ENCODE data around the gene HBEGF.

The HBEGF gene

GRCh38 chr5:140346348-140347221, at the start of gene HBEGF:
Gene HBEGF (minus strand): TSS chr5:140346603. CDS start chr5:140346328, 275 bp downstream.
- Histone ChIP-seq H3K27me3 (ENCODE audit: insufficient read depth, low read length) (no peaks in the 10 kb centered on the region), H3K9ac (ENCODE audit: low read length) (peak within 1 kb of the TSS; percentile 84), H3F3A (ENCODE audit: insufficient read depth, low read length) (no peaks in the 10 kb centered on the region), H3K27ac (ENCODE audit: low read depth, low read length, poor library complexity, severe bottlenecking) (peak within 1 kb of the TSS; percentile 78), H2AFZ (ENCODE audit: low read length) (no peak within 1 kb of the TSS), H3K9me2 (ENCODE audit: low read depth, low read length) (no peaks in the 10 kb centered on the region), H3K79me2 (ENCODE audit: insufficient read depth, low read length) (peaks cover 16% of the 10 kb centered on the region; the same call in 1 of the 2 replicates), H4K20me1 (ENCODE audit: insufficient read depth, low read length) (no peaks in the 10 kb centered on the region), H3K9me3 (ENCODE audit: low read length) (no peaks in the 10 kb centered on the region), H3K4me1 (ENCODE audit: insufficient read depth, low read length, severe bottlenecking) (peaks cover 71% of the 10 kb centered on the region), H3K36me3 (ENCODE audit: insufficient read depth, low read length) (peaks cover 23% of the 10 kb centered on the region; the same call in 1 of the 2 replicates), H3K4me2 (ENCODE audit: low read length) (peak within 1 kb of the TSS; percentile 84), H3K4me3 (ENCODE audit: low read depth, low read length, poor library complexity, severe bottlenecking) (peak within 1 kb of the TSS; percentile 78)
- peak; percentile 51 for TF ChIP-seq CTCF (IDR thresholded peaks at IDR 0.05; ENCODE audit: low read length)
- no peak for TF ChIP-seq EZH2 (IDR thresholded peaks at IDR 0.05; ENCODE audit: borderline replicate concordance, low read length)

GRCh38 chr5:140393738-140394137, 47.3 kb upstream of the HBEGF start:
- TF ChIP-seq EZH2 (IDR thresholded peaks at IDR 0.05; ENCODE audit: borderline replicate concordance, low read length) (no peak), CTCF (IDR thresholded peaks at IDR 0.05; ENCODE audit: low read length) (no peak)

GRCh38 chr5:140391732-140392131, 45.3 kb upstream of the HBEGF start:
- Histone ChIP-seq H3K27me3 (ENCODE audit: insufficient read depth, low read length) (no peaks in the 10 kb centered on the region), H3K9ac (ENCODE audit: low read length) (no peak overlapping the region), H3K4me1 (ENCODE audit: insufficient read depth, low read length, severe bottlenecking) (no peaks in the 10 kb centered on the region), H2AFZ (ENCODE audit: low read length) (no peak overlapping the region), H3F3A (ENCODE audit: insufficient read depth, low read length) (no peaks in the 10 kb centered on the region), H3K79me2 (ENCODE audit: insufficient read depth, low read length) (no peaks in the 10 kb centered on the region), H3K9me2 (ENCODE audit: low read depth, low read length) (no peaks in the 10 kb centered on the region), H3K4me3 (ENCODE audit: low read depth, low read length, poor library complexity, severe bottlenecking) (no peak overlapping the region), H3K36me3 (ENCODE audit: insufficient read depth, low read length) (no peaks in the 10 kb centered on the region), H4K20me1 (ENCODE audit: insufficient read depth, low read length) (no peaks in the 10 kb centered on the region), H3K4me2 (ENCODE audit: low read length) (no peak overlapping the region), H3K9me3 (ENCODE audit: low read length) (no peaks in the 10 kb centered on the region), H3K27ac (ENCODE audit: low read depth, low read length, poor library complexity, severe bottlenecking) (no peak overlapping the region)
- TF ChIP-seq CTCF (IDR thresholded peaks at IDR 0.05; ENCODE audit: low read length) (no peak), EZH2 (IDR thresholded peaks at IDR 0.05; ENCODE audit: borderline replicate concordance, low read length) (no peak)

More at GRCh38 chr5:140393738-140394137, 47.3 kb upstream of the HBEGF start:
- H3K36me3 ChIP-seq (ENCODE audit: insufficient read depth, low read length) = no peaks in the 10 kb centered on the region
- H3K9ac ChIP-seq (ENCODE audit: low read length) = no peak overlapping the region
- H3K9me3 ChIP-seq (ENCODE audit: low read length) = no peaks in the 10 kb centered on the region
- H3K79me2 ChIP-seq (ENCODE audit: insufficient read depth, low read length) = peaks cover 5% of the 10 kb centered on the region; the same call in 1 of the 2 replicates
- H3K4me1 ChIP-seq (ENCODE audit: insufficient read depth, low read length, severe bottlenecking) = no peaks in the 10 kb centered on the region
- no peak overlapping the region for H3K27ac ChIP-seq (ENCODE audit: low read depth, low read length, poor library complexity, severe bottlenecking)
- H3K4me3 ChIP-seq (ENCODE audit: low read depth, low read length, poor library complexity, severe bottlenecking) = no peak overlapping the region
- H3K4me2 ChIP-seq (ENCODE audit: low read length) = no peak overlapping the region
- no peaks in the 10 kb centered on the region for H3F3A ChIP-seq (ENCODE audit: insufficient read depth, low read length)
- H3K27me3 ChIP-seq (ENCODE audit: insufficient read depth, low read length) = no peaks in the 10 kb centered on the region
- H2AFZ ChIP-seq (ENCODE audit: low read length) = no peak overlapping the region
- no peaks in the 10 kb centered on the region for H3K9me2 ChIP-seq (ENCODE audit: low read depth, low read length)
- no peaks in the 10 kb centered on the region for H4K20me1 ChIP-seq (ENCODE audit: insufficient read depth, low read length)
